Fibroblast of lung (primary cell): ENCODE data around the gene KCNMA1. TPM values are rescaled to one million over a fixed set of nuclear protein-coding genes. Genes with fewer than 3 reads are reported as not detected.

Experiments
- DNase-seq, 2 donors: peaks; one replicate each; pipeline versions ENCODE4 v3.0.0 to v3.0.0-alpha.2; 2010; ENCODE audit warnings: low read depth in 2 of 2
- H2AFZ ChIP-seq: 2 replicates; pipeline ENCODE4 v1.5.1; 2012; ENCODE audit warnings: low read length, control low read depth, inconsistent platforms
- H3K27ac ChIP-seq: 2 replicates; pipeline ENCODE4 v1.5.1; 2011; ENCODE audit warnings: low read length, control low read depth; ENCODE audit not compliant: insufficient read depth
- H3K27me3 ChIP-seq: 2 replicates; pipeline ENCODE4 v1.5.1; 2011; ENCODE audit warnings: mild to moderate bottlenecking, low read length; ENCODE audit not compliant: control insufficient read depth, insufficient read depth
- H3K36me3 ChIP-seq: 2 replicates; pipeline ENCODE4 v1.5.1; 2011; ENCODE audit warnings: low read length; ENCODE audit not compliant: control insufficient read depth, insufficient read depth
- H3K4me1 ChIP-seq: 2 replicates; pipeline ENCODE4 v1.5.1; 2011; ENCODE audit warnings: low read length; ENCODE audit not compliant: control insufficient read depth, insufficient read depth; ENCODE audit errors: extremely low read depth
- H3K4me2 ChIP-seq: 2 replicates; pipeline ENCODE4 v1.5.1; 2011; ENCODE audit warnings: low read length, control low read depth; ENCODE audit not compliant: insufficient read depth; ENCODE audit errors: extremely low read depth
- H3K4me3 ChIP-seq, 4 experiments: fragments of 200-600 bp in 1 of 4; sonication (generic) in 1 of 4; replicated peaks in 1 of 4; 2 replicates each; pipeline ENCODE4 v1.5.1; 2011 to 2016; ENCODE audit warnings: low read length in 4 of 4, low read depth in 3 of 4, mild to moderate bottlenecking in 3 of 4, control low read depth in 2 of 4, inconsistent platforms in 1 of 4, mixed read lengths in 1 of 4; ENCODE audit not compliant: insufficient read depth in 1 of 4; ENCODE audit errors: control extremely low read depth in 1 of 4
- H3K79me2 ChIP-seq: 2 replicates; pipeline ENCODE4 v1.5.1; 2012; ENCODE audit warnings: mild to moderate bottlenecking, low read length, inconsistent platforms; ENCODE audit not compliant: control insufficient read depth, insufficient read depth
- H3K9ac ChIP-seq: 2 replicates; pipeline ENCODE4 v1.5.1; 2011; ENCODE audit warnings: mild to moderate bottlenecking, low read length, control low read depth; ENCODE audit not compliant: insufficient read depth
- H3K9me3 ChIP-seq: 2 replicates; pipeline ENCODE4 v1.5.1; 2012; ENCODE audit warnings: low read depth, low read length; ENCODE audit not compliant: control insufficient read depth, insufficient read depth
- H4K20me1 ChIP-seq: 2 replicates; pipeline ENCODE4 v1.5.1; 2011; ENCODE audit warnings: low read length; ENCODE audit not compliant: control insufficient read depth, insufficient read depth; ENCODE audit errors: extremely low read depth
- EZH2 ChIP-seq: IDR thresholded peaks from 2 replicates; pipeline ENCODE4 v1.5.1; 2012; ENCODE audit warnings: low read length, control low read depth, mild to moderate bottlenecking; ENCODE audit errors: missing control alignments
- polyA plus RNA-seq, 2 donors: library from polyadenylated mRNA; depleted of rRNA in 1 of 2; stranded (reverse) in 1 of 2; unstranded in 1 of 2; fragments of >200 nt; gene quantifications; 2 replicates each; pipeline ENCODE4 v1.2.1, GENCODE V29; 2011 to 2012; ENCODE audit warnings: missing spikeins in 1 of 2
- total RNA-seq: library from RNA; depleted of rRNA; stranded (reverse); fragments of >200 nt; gene quantifications from 2 replicates; pipeline ENCODE4 v1.2.1, GENCODE V29; 2014
- TF ChIP-seq, protein P1 (sequence below), 2 donors: IDR thresholded peaks in 1 of 2; conservative IDR thresholded peaks in 1 of 2; 1 replicate in 1 of 2; 2 replicates in 1 of 2; pipeline ENCODE4 v1.5.1; 2011 to 2012; ENCODE audit warnings: low read length in 2 of 2, control low read depth in 1 of 2, inconsistent platforms in 1 of 2, low read depth in 1 of 2, mild to moderate bottlenecking in 1 of 2

KCNMA1 gene
- total and polyA plus RNA-seq, 2 donors (not counting 1 experiment from before 2014, with no cell fraction given) = 31.0 to 138 TPM

DNA sequence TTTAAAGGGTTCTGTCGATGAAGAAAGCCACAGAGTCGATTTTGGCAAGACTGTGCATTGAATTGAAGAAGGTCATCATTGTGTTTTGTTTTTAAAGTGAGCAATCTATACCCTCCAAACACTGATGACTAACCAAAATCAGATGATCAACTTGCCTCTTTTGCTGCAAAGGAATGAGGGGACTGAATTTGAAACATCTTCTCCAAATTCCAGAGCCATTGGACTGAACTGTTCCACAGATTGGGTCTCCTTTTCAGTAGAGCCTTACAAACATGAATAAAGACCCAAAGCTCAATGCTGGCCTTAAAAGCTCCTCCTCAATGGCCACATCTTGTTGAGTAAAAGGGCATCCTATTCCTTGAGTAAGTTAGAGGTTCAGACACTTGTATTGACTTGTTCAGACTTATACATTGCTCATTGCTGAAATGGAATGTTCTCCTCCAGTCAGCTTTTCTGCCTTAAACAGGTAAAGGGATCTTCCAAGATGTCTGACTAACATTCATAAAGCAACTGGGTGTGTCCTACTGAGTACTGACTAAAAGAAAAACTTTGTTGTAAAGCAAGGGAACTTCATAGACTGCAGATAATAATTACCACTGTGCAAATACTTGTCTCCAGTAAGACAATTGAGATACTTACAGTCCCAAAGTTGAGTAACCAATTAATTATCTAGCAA is 630.6 kb downstream of the KCNMA1 start:
- no peak overlapping the region for H3K4me3 ChIP-seq
- no peaks in the 10 kb centered on the region for H3K36me3 ChIP-seq
- DNase-seq = peak in 1 of 2 donors; percentile 8
- H2AFZ ChIP-seq = no peak overlapping the region
- H3K27ac ChIP-seq = no peak overlapping the region
- no peak overlapping the region for H3K9ac ChIP-seq
- no peaks in the 10 kb centered on the region for H3K9me3 ChIP-seq
- no peaks in the 10 kb centered on the region for H3K79me2 ChIP-seq
- no peak for TF ChIP-seq EZH2
- TF ChIP-seq, protein P1, sequence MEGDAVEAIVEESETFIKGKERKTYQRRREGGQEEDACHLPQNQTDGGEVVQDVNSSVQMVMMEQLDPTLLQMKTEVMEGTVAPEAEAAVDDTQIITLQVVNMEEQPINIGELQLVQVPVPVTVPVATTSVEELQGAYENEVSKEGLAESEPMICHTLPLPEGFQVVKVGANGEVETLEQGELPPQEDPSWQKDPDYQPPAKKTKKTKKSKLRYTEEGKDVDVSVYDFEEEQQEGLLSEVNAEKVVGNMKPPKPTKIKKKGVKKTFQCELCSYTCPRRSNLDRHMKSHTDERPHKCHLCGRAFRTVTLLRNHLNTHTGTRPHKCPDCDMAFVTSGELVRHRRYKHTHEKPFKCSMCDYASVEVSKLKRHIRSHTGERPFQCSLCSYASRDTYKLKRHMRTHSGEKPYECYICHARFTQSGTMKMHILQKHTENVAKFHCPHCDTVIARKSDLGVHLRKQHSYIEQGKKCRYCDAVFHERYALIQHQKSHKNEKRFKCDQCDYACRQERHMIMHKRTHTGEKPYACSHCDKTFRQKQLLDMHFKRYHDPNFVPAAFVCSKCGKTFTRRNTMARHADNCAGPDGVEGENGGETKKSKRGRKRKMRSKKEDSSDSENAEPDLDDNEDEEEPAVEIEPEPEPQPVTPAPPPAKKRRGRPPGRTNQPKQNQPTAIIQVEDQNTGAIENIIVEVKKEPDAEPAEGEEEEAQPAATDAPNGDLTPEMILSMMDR (conservative IDR thresholded peaks at IDR 0.05 in 1 of 2, IDR thresholded peaks at IDR 0.05 in 1 of 2; ENCODE audit: low read depth in 1 of 2, low read length in 2 of 2) = no peak
- H4K20me1 ChIP-seq = no peaks in the 10 kb centered on the region
- H3K4me2 ChIP-seq = no peak overlapping the region
- no peaks in the 10 kb centered on the region for H3K27me3 ChIP-seq
- peaks cover 2% of the 10 kb centered on the region for H3K4me1 ChIP-seq

DNA sequence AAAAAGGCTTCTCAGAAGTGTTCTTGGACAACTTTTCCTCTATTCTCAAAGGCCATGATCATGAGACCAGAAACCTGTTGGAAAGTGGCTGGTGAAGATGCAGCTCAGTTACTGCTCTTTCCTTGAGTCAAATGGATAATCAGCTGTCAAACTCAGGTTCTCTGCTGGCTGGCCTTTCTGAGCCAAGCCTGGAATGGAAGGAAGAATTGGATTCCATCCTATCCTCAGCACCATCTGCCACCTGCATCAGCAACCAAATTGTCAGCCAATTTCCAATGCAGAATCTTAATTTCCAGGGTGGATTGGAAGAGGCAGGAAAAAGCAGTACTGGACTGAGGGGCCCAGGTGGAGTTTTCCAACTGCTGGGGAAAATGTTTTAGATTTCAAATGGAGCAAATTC is 631.7 kb downstream of the KCNMA1 start:
- no peak overlapping the region for H3K4me2 ChIP-seq
- no peaks in the 10 kb centered on the region for H3K4me1 ChIP-seq
- H3K4me3 ChIP-seq = no peak overlapping the region
- DNase-seq = no peak
- no peaks in the 10 kb centered on the region for H3K36me3 ChIP-seq
- no peak overlapping the region for H3K9ac ChIP-seq
- TF ChIP-seq EZH2 = no peak
- TF ChIP-seq, protein P1 (conservative IDR thresholded peaks at IDR 0.05 in 1 of 2, IDR thresholded peaks at IDR 0.05 in 1 of 2; ENCODE audit: low read depth in 1 of 2, low read length in 2 of 2) = no peak
- no peaks in the 10 kb centered on the region for H3K27me3 ChIP-seq
- no peak overlapping the region for H3K27ac ChIP-seq
- H4K20me1 ChIP-seq = no peaks in the 10 kb centered on the region
- H3K79me2 ChIP-seq = no peaks in the 10 kb centered on the region
- H2AFZ ChIP-seq = no peak overlapping the region
- H3K9me3 ChIP-seq = no peaks in the 10 kb centered on the region

DNA sequence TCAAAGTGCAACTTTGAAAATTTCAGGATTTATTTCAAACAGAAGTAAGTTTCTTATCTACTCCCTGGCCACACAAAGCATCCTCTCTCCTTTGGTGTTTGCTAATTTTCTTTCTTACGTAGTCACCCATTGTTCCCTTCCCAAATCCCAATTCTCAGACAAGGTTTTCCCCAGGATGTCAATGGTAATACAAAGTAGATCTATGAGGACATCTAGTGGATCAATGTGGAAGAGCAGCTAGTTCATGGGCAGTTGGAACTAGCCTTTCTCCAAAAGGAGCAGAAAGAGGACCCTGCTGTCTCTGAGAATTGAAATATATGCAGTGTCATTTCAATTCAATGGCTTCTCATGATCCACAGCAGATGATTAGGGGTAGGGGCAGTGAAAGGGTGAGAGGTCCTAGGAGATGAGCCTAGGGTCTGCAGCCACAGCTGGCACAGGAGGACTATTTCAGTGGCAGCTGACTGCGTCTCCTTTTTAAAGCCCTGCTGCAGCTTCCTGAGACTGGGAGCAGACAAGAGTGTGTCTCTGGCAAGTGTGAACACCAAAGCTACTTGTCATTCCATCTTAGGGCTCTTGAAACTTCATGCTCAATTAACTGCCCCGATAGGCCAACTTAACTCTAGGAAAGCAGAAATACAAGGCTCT is 632.6 kb downstream of the KCNMA1 start:
- TF ChIP-seq, protein P1 (conservative IDR thresholded peaks at IDR 0.05 in 1 of 2, IDR thresholded peaks at IDR 0.05 in 1 of 2; ENCODE audit: low read depth in 1 of 2, low read length in 2 of 2) = peak; percentile 86 to 88
- TF ChIP-seq EZH2 = no peak
- Histone ChIP-seq H4K20me1 (no peaks in the 10 kb centered on the region), H3K27me3 (no peaks in the 10 kb centered on the region), H3K79me2 (no peaks in the 10 kb centered on the region), H2AFZ (no peak overlapping the region), H3K9ac (no peak overlapping the region), H3K4me3 (no peak overlapping the region), H3K36me3 (no peaks in the 10 kb centered on the region), H3K4me1 (no peaks in the 10 kb centered on the region), H3K4me2 (no peak overlapping the region), H3K9me3 (no peaks in the 10 kb centered on the region), H3K27ac (no peak overlapping the region)
- DNase-seq = peak; percentile 52 to 75
